Prostate gland (tissue), 2 donors: ENCODE measurements around the gene EGLN1.

Experiments
- POLR2A ChIP-seq: fragments of 450-650 bp; IDR thresholded peaks from one replicate; pipeline ENCODE4 v1.6.1; 2016; ENCODE audit warnings: antibody characterized with exemption, mild to moderate bottlenecking
- TF ChIP-seq, protein P1 (sequence below), 4 experiments: fragments of 200-600 bp in 2 of 4; fragments of 450-650 bp in 2 of 4; sonication (generic) in 2 of 4; IDR thresholded peaks; 1 replicate in 3 of 4; 2 replicates in 1 of 4; pipeline ENCODE4 v1.5.1; 2016 to 2019; ENCODE audit warnings: antibody characterized with exemption in 4 of 4, mild to moderate bottlenecking in 2 of 4, moderate library complexity in 2 of 4

DNA sequence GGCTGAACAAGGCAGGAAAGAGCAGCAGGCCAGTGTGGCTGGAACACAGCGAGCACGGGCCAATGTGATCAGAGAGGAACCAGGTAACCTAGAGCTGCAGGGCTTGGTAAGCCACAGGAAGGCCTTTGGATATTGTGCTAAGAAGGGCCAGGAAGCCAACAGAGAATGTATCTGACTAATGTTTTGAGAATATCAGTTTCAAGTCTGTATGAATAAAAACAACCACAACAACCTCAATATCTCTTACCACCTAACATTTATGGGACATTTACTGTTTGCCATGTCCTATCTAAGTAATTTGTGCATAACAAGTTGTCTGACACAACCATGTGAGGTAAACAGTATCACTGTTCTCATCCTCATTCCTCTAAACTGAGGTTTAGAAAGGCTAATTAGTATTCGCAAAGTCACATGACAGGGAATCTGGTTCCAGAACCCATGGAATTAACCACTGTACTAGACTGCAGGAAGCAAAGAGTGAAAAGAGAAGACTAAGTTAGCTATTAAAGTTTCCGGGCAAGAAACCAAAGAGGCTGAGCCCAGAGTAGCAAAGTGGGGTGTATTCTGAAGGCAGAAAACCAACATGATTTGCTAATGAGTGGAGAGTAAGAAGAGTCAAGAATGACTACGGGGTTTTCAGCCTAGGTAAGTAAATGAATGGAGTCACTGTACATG is 45.1 kb downstream of the EGLN1 start:
- TF ChIP-seq, protein P1, sequence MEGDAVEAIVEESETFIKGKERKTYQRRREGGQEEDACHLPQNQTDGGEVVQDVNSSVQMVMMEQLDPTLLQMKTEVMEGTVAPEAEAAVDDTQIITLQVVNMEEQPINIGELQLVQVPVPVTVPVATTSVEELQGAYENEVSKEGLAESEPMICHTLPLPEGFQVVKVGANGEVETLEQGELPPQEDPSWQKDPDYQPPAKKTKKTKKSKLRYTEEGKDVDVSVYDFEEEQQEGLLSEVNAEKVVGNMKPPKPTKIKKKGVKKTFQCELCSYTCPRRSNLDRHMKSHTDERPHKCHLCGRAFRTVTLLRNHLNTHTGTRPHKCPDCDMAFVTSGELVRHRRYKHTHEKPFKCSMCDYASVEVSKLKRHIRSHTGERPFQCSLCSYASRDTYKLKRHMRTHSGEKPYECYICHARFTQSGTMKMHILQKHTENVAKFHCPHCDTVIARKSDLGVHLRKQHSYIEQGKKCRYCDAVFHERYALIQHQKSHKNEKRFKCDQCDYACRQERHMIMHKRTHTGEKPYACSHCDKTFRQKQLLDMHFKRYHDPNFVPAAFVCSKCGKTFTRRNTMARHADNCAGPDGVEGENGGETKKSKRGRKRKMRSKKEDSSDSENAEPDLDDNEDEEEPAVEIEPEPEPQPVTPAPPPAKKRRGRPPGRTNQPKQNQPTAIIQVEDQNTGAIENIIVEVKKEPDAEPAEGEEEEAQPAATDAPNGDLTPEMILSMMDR (IDR thresholded peaks at IDR 0.05), result no peak
- TF ChIP-seq POLR2A, result no peak
